ENCODE measurements around the gene ACSS2.

The ACSS2 gene

GRCh38 chr20:34876406-34877282 lies at the start of gene ACSS2:
ACSS2 (plus strand) TSS chr20:34876612; CDS start chr20:34876646, 34 bp downstream.
- peak; percentile 94 for DNase-seq

GRCh38 chr20:34829191-34829590 lies 47.2 kb upstream of the ACSS2 start:
- DNase-seq: no peak

- no peak for DNase-seq
Measured at GRCh38 chr20:34831936-34832335, 44.5 kb upstream of the ACSS2 start.

GRCh38 chr20:34834459-34834893 lies 41.9 kb upstream of the ACSS2 start:
- DNase-seq: peak; percentile 41

- no peak for DNase-seq
Measured at GRCh38 chr20:34842143-34842542, 34.3 kb upstream of the ACSS2 start.

GRCh38 chr20:34843421-34843820 lies 33.0 kb upstream of the ACSS2 start:
- no peak for DNase-seq

GRCh38 chr20:34848597-34848996 lies 27.8 kb upstream of the ACSS2 start:
- DNase-seq: no peak

- no peak for DNase-seq
Measured at GRCh38 chr20:34849778-34850177, 26.6 kb upstream of the ACSS2 start.

GRCh38 chr20:34850969-34851368 lies 25.4 kb upstream of the ACSS2 start:
- DNase-seq: no peak

GRCh38 chr20:34852298-34852697 lies 24.1 kb upstream of the ACSS2 start:
- no peak for DNase-seq

GRCh38 chr20:34859367-34859766 lies 17.0 kb upstream of the ACSS2 start:
- no peak for DNase-seq

GRCh38 chr20:34859826-34860545 lies 16.4 kb upstream of the ACSS2 start:
- DNase-seq: no peak

GRCh38 chr20:34861386-34862084 lies 14.9 kb upstream of the ACSS2 start:
- DNase-seq: no peak

- DNase-seq: no peak
Measured at GRCh38 chr20:34862724-34863123, 13.7 kb upstream of the ACSS2 start.

- DNase-seq: no peak
Measured at GRCh38 chr20:34863421-34863965, 12.9 kb upstream of the ACSS2 start.

- no peak for DNase-seq
Measured at GRCh38 chr20:34864216-34864615, 12.2 kb upstream of the ACSS2 start.

GRCh38 chr20:34871320-34871926 lies 5.0 kb upstream of the ACSS2 start:
- no peak for DNase-seq

- no peak for DNase-seq
Measured at GRCh38 chr20:34871966-34872621, 4.3 kb upstream of the ACSS2 start.

GRCh38 chr20:34872622-34873224 lies 3.7 kb upstream of the ACSS2 start, which contains the start of gene GGT7:
GGT7 (minus strand) TSS chr20:34872856; CDS start chr20:34872815, 41 bp downstream.
- peak; percentile 85 for DNase-seq

GRCh38 chr20:34873583-34874093 lies 2.8 kb upstream of the ACSS2 start:
- DNase-seq: no peak

GRCh38 chr20:34874094-34874654 lies 2.2 kb upstream of the ACSS2 start:
- DNase-seq: peak; percentile 89
